ENCODE measurements around the gene IL31RA. TPM values are rescaled to one million over a fixed set of nuclear protein-coding genes. Genes with fewer than 3 reads are reported as not detected.
"Not testable (repeated sequence)": the region's sequence is repeated elsewhere in the genome, so short reads cannot be mapped to it uniquely, and the experiment has no call there.

The IL31RA gene
- 2.0 and 2.2 TPM in 2 replicates for polyA plus RNA-seq (2011; rRNA removed)
- polyA plus RNA-seq (2012; cell fraction: cytosol; rRNA removed): 0.22 and 0.29 TPM in 2 replicates
- 0.14 and 0.37 TPM in 2 replicates for polyA plus RNA-seq (2012; cell fraction: nucleus; rRNA removed)
- polyA plus RNA-seq (2017; fragmentation: RNase III; extraction: RNeasy Plus Mini Kit Qiagen cat#74134 plus additional on column Dnase treatment): 0.94 to 1.2 TPM (median 0.95 TPM) in 3 replicates
- 1.2 and 1.3 TPM in 2 replicates for polyA minus RNA-seq (2011; rRNA and poly(A)+ RNA removed)

DNA sequence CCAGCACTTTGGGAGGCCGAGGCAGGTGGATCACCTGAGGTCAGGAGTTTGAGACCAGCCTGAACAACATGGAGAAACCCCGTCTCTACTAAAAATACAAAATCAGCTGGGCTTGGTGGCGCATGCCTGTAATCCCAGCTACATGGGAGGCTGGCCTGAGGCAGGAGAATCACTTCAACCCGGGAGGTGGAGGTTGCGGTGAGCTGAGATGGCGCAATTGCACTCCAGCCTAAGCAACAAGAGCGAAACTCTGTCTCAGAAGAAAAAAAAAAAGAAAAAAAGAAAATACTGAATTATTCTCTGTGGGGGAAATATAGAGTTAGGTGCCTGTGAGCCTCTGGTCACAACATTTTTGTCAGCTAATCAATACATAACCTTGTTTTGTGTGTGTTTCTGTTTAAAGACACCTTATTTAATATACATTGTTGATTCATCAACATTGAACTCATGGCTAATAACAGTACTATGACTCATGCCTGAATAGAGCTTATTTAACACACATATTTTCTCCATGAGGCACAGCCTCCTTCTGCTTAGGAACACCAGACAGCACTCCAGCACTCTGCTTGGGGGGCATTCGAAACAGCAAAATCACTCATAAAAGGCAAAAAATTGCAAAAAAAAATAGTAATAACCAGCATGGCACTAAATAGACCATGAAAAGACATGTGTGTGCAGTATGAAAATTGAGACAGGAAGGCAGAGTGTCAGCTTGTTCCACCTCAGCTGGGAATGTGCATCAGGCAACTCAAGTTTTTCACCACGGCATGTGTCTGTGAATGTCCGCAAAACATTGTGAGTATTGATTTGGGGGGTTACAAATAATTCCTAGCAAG, at the start of gene IL31RA:
Gene IL31RA (plus strand): TSS at position 519 of the 836 bp plus-strand sequence. CDS start 214 bp downstream, at position 733.
- TF ChIP-seq CEBPB (IDR thresholded peaks at IDR 0.05): peak; percentile 56 to 84; a peak in 3 of 4 replicates
- peak; percentile 70 for TF ChIP-seq JUNB (IDR thresholded peaks at IDR 0.05)
- TF ChIP-seq SMC3 (IDR thresholded peaks at IDR 0.05): no peak
- TF ChIP-seq HDAC2 (IDR thresholded peaks at IDR 0.05): no peak
- TF ChIP-seq HOXB5 (CRISPR knock-in tag; IDR thresholded peaks at IDR 0.05): no peak
- no peak for TF ChIP-seq PHF8 (IDR thresholded peaks at IDR 0.05; ENCODE audit: borderline replicate concordance, low read depth)
- TF ChIP-seq MAX (IDR thresholded peaks at IDR 0.05): peak; percentile 36; the same call in 1 of the 2 replicates
- no peak for TF ChIP-seq BHLHE40 (IDR thresholded peaks at IDR 0.05; ENCODE audit: low read depth, low read length)
- peak; percentile 73 for TF ChIP-seq FOSL2 (IDR thresholded peaks at IDR 0.05)
- TF ChIP-seq FOSL2 (CRISPR knock-in tag; IDR thresholded peaks at IDR 0.05): peak; percentile 93
- TF ChIP-seq RCOR1 (IDR thresholded peaks at IDR 0.05; ENCODE audit: low read depth, low read length): no peak
- peak within 1 kb of the TSS; percentile 59 for H3K4me2 ChIP-seq
- DNase-seq (ENCODE audit: low read depth in 1 of 2, low spot score in 1 of 2): peak; percentile 39 to 54
- H3K4me1 ChIP-seq: peaks cover 12% of the 10 kb centered on the region; the same call in 2 of the 3 replicates
- H3K4me3 ChIP-seq: no peak within 1 kb of the TSS
- no peak for FAIRE-seq
- ChIA-PET CTCF (interaction anchor here (1.2 kb wide), 1 partner anchor 13 kb away, joined by 3 read pairs; no protein-coding TSS in a partner anchor), POLR2A (no interaction called here)
- ATAC-seq: peak; percentile 95 to 98
- 0 out of 3 replicates have a peak, but pooled peaks cover 3% of the 10 kb centered on the region for H3K9me3 ChIP-seq
- 50% methylated on average over 10 of the region's 10 CpGs for WGBS (ENCODE audit: missing lambda C conversion rate)
- peak within 1 kb of the TSS; percentile 28 to 67; a peak in 5 of 6 replicates for H3K27ac ChIP-seq

- ATAC-seq; CTCF ChIA-PET; H3K27ac ChIP-seq; H3K4me1 ChIP-seq; H3K4me3 ChIP-seq; DNase-seq (ENCODE audit: low read depth in 1 of 2, low spot score in 1 of 2); H3K9me3 ChIP-seq; POLR2A ChIA-PET; FAIRE-seq: not testable (repeated sequence)
- H3K4me2 ChIP-seq: peak overlapping the region; percentile 17; the same call in 1 of the 3 replicates
- WGBS (ENCODE audit: missing lambda C conversion rate): 45% methylated on average over 2 of the region's 7 CpGs
Observed at GRCh38 chr5:55808814-55809213, 42.3 kb upstream of the IL31RA start.

DNA sequence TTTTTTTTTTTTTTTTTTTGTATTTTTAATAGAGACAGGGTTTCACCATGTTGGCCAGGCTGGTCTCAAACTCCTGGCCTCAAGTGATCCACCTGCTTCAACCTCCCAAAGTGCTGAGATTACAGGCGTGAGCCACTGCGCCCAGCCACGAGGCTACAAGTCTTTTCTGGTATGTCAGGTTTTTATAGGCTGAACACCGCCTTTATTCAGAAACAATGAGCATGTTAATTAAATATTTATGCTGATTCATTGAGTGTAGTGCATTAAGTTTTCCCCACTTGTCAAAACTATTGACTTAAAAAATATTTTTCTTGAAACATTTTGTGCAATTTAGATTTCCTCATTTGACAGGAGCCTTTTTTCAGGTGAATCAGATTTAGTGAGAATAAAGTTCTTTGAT, 35.2 kb upstream of the IL31RA start:
- ATAC-seq; CTCF ChIA-PET; H3K4me3 ChIP-seq; FAIRE-seq; DNase-seq (ENCODE audit: low read depth in 1 of 2, low spot score in 1 of 2); H3K9me3 ChIP-seq: not testable (repeated sequence)
- Histone ChIP-seq H3K27ac (peak overlapping the region in 1 of 2 experiments; percentile 33; a peak in 1 of 6 replicates), H3K4me1 (peaks cover 23% of the 10 kb centered on the region), H3K4me2 (peak overlapping the region; percentile 46)
- POLR2A ChIA-PET: interaction anchor here (0.6 kb wide), 1 partner anchor 186 kb away, joined by 3 read pairs; no protein-coding TSS in a partner anchor
- WGBS (ENCODE audit: missing lambda C conversion rate): 93% methylated on average over 4 of the region's 4 CpGs

GRCh38 chr5:55816342-55816741, 34.8 kb upstream of the IL31RA start:
- TF ChIP-seq FOSL2 (IDR thresholded peaks at IDR 0.05): no peak
- peak; percentile 67 for TF ChIP-seq FOSL2 (CRISPR knock-in tag; IDR thresholded peaks at IDR 0.05)
- TF ChIP-seq ZSCAN20 (CRISPR knock-in tag; IDR thresholded peaks at IDR 0.05): no peak
- TF ChIP-seq FOSB (CRISPR knock-in tag; IDR thresholded peaks at IDR 0.05): no peak
- POLR2A ChIA-PET: no interaction called here
- DNase-seq (ENCODE audit: low read depth in 1 of 2, low spot score in 1 of 2): peak; percentile 17 to 38

GRCh38 chr5:55817030-55817429, 34.1 kb upstream of the IL31RA start:
- WGBS (ENCODE audit: missing lambda C conversion rate): 60% methylated on average over 2 of the region's 2 CpGs
- Histone ChIP-seq H3K9me3 (no peaks in the 10 kb centered on the region), H3K4me2 (peak overlapping the region; percentile 46), H3K27ac (no peak overlapping the region; a peak in 1 of 6 replicates), H3K4me3 (no peak overlapping the region), H3K4me1 (peaks cover 27% of the 10 kb centered on the region)
- no peak for DNase-seq (ENCODE audit: low read depth in 1 of 2, low spot score in 1 of 2)
- no peak for TF ChIP-seq NPAS2 (CRISPR knock-in tag; IDR thresholded peaks at IDR 0.05; ENCODE audit: borderline replicate concordance)
- TF ChIP-seq CEBPB (IDR thresholded peaks at IDR 0.05): peak; percentile 42 to 64; a peak in 3 of 4 replicates
- TF ChIP-seq HOXB5 (CRISPR knock-in tag; IDR thresholded peaks at IDR 0.05): no peak
- TF ChIP-seq KDM5A (IDR thresholded peaks at IDR 0.05): no peak
- POLR2A ChIA-PET: no interaction called here
- CTCF ChIA-PET: no interaction called here
- no peak for FAIRE-seq
- ATAC-seq: no peak

More at GRCh38 chr5:55816342-55816741, 34.8 kb upstream of the IL31RA start:
- FAIRE-seq (no peak), ATAC-seq (no peak)
- H3K27ac ChIP-seq: peak overlapping the region in 1 of 2 experiments; percentile 28; a peak in 1 of 6 replicates
- H3K4me2 ChIP-seq: peak overlapping the region; percentile 46
- H3K4me3 ChIP-seq: no peak overlapping the region
- no peaks in the 10 kb centered on the region for H3K9me3 ChIP-seq
- H3K4me1 ChIP-seq: peaks cover 24% of the 10 kb centered on the region
- CTCF ChIA-PET: no interaction called here

Measured in A549 (cell line).